GM12874 (cell line): ENCODE results near the gene ERI3.

Experiments used
- TF ChIP-seq, protein P1 (sequence below): IDR thresholded peaks from 2 replicates; pipeline ENCODE4 v1.5.1; 2011; ENCODE audit warnings: low read depth, mild to moderate bottlenecking, control low read depth, low read length, moderate library complexity; ENCODE audit not compliant: insufficient read depth

ERI3 gene

DNA sequence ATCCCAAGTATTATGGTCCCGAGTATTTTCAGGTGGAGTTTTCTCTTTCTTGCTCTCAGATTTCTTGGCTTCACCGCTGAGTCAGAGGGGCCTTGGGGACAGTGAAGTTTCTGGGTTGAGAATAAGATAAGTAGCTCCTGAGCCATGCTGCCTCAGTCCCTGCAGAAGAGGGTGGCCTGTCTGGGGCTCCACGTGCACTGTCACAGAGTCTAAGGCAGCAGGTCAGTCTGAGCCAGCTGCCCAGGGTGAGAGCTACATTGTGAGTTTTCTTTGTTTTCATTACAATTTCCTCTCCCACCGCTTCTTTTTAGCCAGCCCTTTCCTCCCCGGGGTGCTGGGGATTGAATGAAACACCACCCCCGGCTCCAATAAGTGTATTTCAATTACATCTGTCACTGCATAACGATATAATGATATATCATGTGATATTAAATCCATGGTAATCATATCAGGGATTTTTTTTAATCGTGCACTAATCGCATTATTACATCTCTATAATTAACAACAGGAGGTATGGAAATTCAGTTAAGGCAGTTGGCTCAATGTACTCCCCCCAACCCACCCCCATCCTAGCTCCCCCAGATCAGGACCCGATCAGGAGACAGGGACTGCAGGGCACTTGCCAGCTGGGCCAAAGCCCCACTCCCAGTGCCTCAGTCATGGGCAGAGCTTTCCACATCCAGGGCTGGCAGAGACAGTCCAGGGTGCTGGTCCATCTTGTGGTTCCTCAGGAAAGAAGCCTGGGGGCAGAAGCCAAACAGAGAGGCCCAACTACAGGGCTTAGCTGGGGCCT, 98.1 kb downstream of the ERI3 start:
- TF ChIP-seq, protein P1, sequence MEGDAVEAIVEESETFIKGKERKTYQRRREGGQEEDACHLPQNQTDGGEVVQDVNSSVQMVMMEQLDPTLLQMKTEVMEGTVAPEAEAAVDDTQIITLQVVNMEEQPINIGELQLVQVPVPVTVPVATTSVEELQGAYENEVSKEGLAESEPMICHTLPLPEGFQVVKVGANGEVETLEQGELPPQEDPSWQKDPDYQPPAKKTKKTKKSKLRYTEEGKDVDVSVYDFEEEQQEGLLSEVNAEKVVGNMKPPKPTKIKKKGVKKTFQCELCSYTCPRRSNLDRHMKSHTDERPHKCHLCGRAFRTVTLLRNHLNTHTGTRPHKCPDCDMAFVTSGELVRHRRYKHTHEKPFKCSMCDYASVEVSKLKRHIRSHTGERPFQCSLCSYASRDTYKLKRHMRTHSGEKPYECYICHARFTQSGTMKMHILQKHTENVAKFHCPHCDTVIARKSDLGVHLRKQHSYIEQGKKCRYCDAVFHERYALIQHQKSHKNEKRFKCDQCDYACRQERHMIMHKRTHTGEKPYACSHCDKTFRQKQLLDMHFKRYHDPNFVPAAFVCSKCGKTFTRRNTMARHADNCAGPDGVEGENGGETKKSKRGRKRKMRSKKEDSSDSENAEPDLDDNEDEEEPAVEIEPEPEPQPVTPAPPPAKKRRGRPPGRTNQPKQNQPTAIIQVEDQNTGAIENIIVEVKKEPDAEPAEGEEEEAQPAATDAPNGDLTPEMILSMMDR, result no peak

DNA sequence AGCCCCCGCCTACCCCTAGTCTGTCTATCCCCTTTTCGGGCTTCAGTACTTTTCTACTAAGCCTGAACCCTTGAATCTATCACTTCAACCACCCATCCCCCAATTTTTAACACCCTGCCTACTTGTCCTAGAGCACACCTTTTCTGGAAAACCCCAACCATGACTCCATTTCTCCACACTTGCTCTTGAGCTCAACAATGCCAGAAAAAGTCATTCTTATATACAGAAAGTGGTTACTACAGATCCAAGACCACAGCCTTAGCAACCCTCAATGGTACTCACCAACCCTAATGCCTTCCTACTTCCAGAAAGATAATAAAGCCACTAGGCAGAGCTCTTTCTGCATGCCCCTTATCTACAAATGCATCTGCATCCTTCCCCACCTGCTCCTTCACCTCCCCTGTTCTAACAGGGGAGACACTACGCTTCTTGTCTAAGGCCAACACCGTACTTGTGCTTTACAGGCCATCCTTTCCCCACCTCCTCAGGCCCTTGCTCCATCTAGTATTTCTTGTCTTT, 100.6 kb downstream of the ERI3 start:
- TF ChIP-seq, protein P1, result no peak

DNA sequence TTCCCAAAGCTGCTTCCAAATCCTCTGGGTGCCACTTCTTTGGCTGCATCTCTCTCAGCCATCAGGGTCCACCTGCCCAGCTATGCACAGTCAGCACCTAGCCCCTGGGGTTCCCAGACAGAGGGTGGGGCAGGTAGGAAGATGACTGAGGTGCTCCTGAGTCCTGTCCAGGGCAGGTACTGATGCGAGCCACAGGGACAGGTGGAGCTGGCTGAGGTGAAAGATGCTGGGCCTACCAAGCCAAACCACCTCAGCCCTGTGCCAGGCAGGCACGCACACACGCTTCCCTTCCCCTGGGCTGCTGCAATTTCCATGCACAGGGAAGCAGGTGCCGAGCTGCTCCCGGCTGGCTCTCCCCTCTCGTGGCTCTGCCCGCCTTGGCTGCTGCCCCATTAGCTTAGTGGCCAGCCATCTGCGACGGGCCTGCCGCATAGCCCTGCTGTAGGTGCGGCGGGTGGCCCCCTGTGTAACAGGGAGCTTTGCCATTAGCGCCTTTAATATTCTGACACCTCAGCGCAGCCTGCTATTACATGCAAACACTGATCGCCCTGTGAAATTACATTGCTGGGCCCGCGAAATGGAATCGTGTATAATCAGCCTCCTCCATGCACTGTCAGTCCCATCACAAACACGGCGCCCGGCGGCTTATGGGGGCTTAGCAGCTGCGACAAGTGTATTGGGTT, 102.9 kb downstream of the ERI3 start:
- TF ChIP-seq, protein P1, result no peak

DNA sequence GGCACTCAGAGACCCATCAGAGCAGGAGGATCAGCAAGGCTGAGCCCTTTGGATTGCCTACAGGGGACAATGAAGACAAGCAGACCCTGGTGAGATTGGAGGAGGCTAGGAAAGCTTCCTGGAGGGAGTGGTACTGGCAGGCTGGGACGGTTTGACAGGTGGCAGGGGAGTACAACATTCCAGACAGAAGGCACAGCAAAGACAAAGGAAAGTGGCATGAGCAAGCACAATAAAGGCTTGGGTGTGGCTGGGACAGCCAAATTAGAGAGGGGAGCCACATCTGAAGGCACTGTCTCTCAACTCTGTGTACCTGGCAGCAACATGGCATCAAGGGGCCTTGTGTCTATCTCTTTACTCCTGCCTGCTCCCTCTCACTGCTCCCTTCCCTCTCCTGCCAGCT, 103.6 kb downstream of the ERI3 start:
- TF ChIP-seq, protein P1, result no peak

DNA sequence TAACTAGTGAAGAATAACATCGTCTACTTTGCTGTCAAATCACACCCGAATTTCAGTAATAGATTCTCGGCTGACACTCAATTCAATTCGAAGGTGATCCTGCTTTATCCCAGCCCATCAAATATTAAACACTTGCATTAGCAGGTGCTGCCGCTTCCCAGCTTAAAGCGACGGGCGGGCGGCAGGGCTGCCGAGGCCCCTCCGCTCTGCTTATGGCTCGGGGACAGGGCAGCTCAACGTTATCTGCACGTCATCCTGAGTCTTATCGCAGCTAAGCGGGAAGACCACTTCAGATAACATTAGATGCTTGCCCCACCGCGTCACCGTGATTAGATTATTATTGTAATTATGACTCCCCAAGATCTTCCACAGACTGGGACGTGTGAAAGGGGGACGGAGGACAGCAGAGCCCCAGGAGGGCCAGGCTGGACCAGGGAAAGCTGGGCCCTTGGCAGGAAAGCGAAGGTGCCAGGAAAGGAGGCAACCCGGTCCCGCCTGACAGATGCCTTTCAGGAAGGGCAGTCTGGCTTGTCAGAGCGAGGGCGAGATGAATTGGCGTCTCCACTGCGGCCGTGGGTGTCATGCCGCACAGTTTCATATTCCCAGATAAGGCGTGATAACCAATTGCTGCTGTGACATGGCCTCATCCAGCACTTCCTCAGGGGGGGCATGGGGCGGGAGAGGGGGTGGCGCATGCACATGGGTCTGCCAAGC, 104.8 kb downstream of the ERI3 start:
- TF ChIP-seq, protein P1, result no peak

DNA sequence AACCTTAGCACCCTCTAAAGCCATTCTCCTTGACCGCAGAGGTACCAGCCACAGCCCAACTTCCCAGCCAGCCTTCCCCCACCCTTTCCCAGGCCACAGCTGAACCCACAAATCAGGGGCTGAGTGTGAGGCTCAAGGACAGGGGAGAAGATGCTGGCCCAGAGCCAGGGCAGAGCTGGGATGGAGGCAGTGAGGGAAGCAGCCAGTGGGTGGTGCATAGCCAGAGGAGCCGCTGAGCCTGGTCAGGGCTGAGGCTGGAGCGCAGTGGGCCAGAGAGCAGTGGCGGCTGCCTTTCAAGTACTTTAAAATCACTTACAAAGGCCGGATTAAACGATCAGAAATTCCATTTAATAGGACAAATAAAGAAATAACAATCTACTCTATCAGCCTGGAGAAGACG, 105.5 kb downstream of the ERI3 start:
- TF ChIP-seq, protein P1, result no peak

DNA sequence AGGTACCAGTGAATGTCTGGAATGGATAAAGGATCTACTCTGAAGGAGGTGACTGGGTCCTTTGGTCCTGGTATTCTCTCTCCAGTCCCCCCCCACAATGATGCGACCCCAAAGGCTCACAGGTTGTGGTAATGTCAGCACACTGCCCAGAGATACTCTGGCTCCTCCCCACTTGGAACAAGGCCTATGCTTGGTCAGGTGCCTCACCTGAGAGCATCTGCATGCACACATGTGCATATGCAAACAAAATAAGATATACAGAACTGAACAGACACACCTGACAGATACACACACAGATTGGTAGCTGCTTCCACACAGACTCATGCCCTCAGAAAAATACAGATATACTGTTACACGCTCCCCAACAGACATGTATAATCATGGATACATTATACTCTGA, 108.3 kb downstream of the ERI3 start:
- TF ChIP-seq, protein P1, result no peak
